Mucosa of descending colon (tissue), 3 donors: ENCODE results near the gene PPP6C. TPM values are rescaled to one million over a fixed set of nuclear protein-coding genes. Genes with fewer than 3 reads are reported as not detected.
"Not testable (repeated sequence)": the region's sequence is repeated elsewhere in the genome, so short reads cannot be mapped to it uniquely, and the experiment has no call there.

Source experiments
- ATAC-seq: fragments of 200-7000 bp; cut with Tn5 transposase; one replicate; pipeline ENCODE4 v1.9.1; 2020; ENCODE audit warnings: mild to moderate bottlenecking, moderate library complexity
- DNase-seq, 3 donors: peaks; one replicate each; pipeline ENCODE4 v3.0.0-alpha.2; 2020
- H3K36me3 ChIP-seq: fragments of 200-600 bp; one replicate; pipeline ENCODE4 v1.8.0; 2021; ENCODE audit warnings: low read depth, mild to moderate bottlenecking
- H3K4me1 ChIP-seq: fragments of 200-600 bp; one replicate; pipeline ENCODE4 v1.8.0; 2021; ENCODE audit warnings: low read depth, mild to moderate bottlenecking
- H3K4me3 ChIP-seq: fragments of 200-600 bp; one replicate; pipeline ENCODE4 v1.8.0; 2021; ENCODE audit warnings: mild to moderate bottlenecking
- H3K9me3 ChIP-seq: fragments of 200-600 bp; one replicate; pipeline ENCODE4 v1.8.0; 2021; ENCODE audit warnings: mild to moderate bottlenecking
- CTCF ChIP-seq: fragments of 200-600 bp; IDR thresholded peaks from one replicate; pipeline ENCODE4 v1.8.0; 2022; ENCODE audit warnings: antibody characterized with exemption, mild to moderate bottlenecking
- intact Hi-C, 2 donors: fragments of 100-400 bp; cut with DNase I in 1 of 2; cut with micrococcal nuclease in 1 of 2; formaldehyde crosslinking; loops; one replicate each; pipeline versions ENCODE4 v1.11.0 to v1.11.1; 2022; cut with DNase I, micrococcal nuclease
- total RNA-seq, 3 donors: library from RNA; stranded (reverse); fragmentation: NEBNext Ultra II Directional in 2 of 3; extraction: Animal tissue kit (Norgen Biotek cat#: 25700) in 2 of 3; gene quantifications; one replicate each; pipeline versions ENCODE4 v1.2.1 to v1.2.4, GENCODE V29; 2021 to 2023
- donor health status: DM: no; HTN: no; CAD: no; lungs with moderate emphysema.
- donor health status: DM: no; HTN: no; CAD: no.
- donor health status: DM: no; HTN: yes; CAD: no.

Gene PPP6C
- total RNA-seq, 3 donors from 2014 or later, result 41.8 to 47.6 (median 45.4) TPM

- Histone ChIP-seq H3K4me1 (peaks cover 21% of the 10 kb centered on the region), H3K9me3 (no peaks in the 10 kb centered on the region), H3K4me3 (no peak overlapping the region), H3K36me3 (peaks cover 10% of the 10 kb centered on the region)
- TF ChIP-seq CTCF, result no peak
- no peak for DNase-seq
- ATAC-seq, result peak; percentile 65
- intact Hi-C loops, result no loop called here
Observed at GRCh38 chr9:125233678-125234077, 44.1 kb upstream of the PPP6C start.

- ATAC-seq (no peak), DNase-seq (no peak)
- no peak for TF ChIP-seq CTCF
- H3K9me3 ChIP-seq, result no peaks in the 10 kb centered on the region
- no peaks in the 10 kb centered on the region for H3K4me1 ChIP-seq
- H3K36me3 ChIP-seq, result peaks cover 6% of the 10 kb centered on the region
- no peak overlapping the region for H3K4me3 ChIP-seq
- intact Hi-C loops, result no loop called here
Observed at GRCh38 chr9:125227761-125228160, 38.2 kb upstream of the PPP6C start.

GRCh38 chr9:125224858-125225257, 35.3 kb upstream of the PPP6C start:
- H3K36me3 ChIP-seq, intact Hi-C loops, H3K4me3 ChIP-seq, H3K9me3 ChIP-seq, H3K4me1 ChIP-seq, DNase-seq, ATAC-seq: not testable (repeated sequence)

GRCh38 chr9:125218621-125219020, 29.0 kb upstream of the PPP6C start:
- Histone ChIP-seq H3K36me3 (no peaks in the 10 kb centered on the region), H3K4me3 (no peak overlapping the region), H3K9me3 (no peaks in the 10 kb centered on the region), H3K4me1 (no peaks in the 10 kb centered on the region)
- intact Hi-C loops, result no loop called here
- no peak for TF ChIP-seq CTCF
- ATAC-seq (no peak), DNase-seq (no peak)

- Histone ChIP-seq H3K36me3 (no peaks in the 10 kb centered on the region), H3K4me1 (no peaks in the 10 kb centered on the region), H3K4me3 (no peak overlapping the region), H3K9me3 (no peaks in the 10 kb centered on the region)
- no peak for DNase-seq
- ATAC-seq, result no peak
- intact Hi-C loops, result no loop called here
- no peak for TF ChIP-seq CTCF
Observed at GRCh38 chr9:125214186-125214585, 24.6 kb upstream of the PPP6C start.

GRCh38 chr9:125204477-125204876, 14.9 kb upstream of the PPP6C start:
- DNase-seq (no peak), ATAC-seq (no peak)
- Histone ChIP-seq H3K4me1 (peaks cover 6% of the 10 kb centered on the region), H3K9me3 (no peaks in the 10 kb centered on the region), H3K4me3 (no peak overlapping the region), H3K36me3 (no peaks in the 10 kb centered on the region)
- no peak for TF ChIP-seq CTCF
- intact Hi-C loops, result no loop called here
